Tibial artery (tissue), 4 donors: ENCODE results near the gene SRRM3.

Source experiments
- DNase-seq, 2 donors: peaks; one replicate each; pipeline ENCODE4 v3.0.0-alpha.2; 2019
- H3K27ac ChIP-seq, 2 donors: fragments of 200-600 bp; sonication (generic) in 1 of 2; 1 replicate in 1 of 2; 2 replicates in 1 of 2; pipeline ENCODE4 v1.5.1; 2018 to 2019; ENCODE audit warnings: mild to moderate bottlenecking in 1 of 2
- H3K27me3 ChIP-seq, 2 donors: fragments of 200-600 bp; sonication (generic) in 1 of 2; one replicate each; pipeline versions ENCODE4 v1.5.1 to v1.6.0; 2016 to 2019
- H3K36me3 ChIP-seq, 3 donors: fragments of 200-600 bp; sonication (generic) in 2 of 3; one replicate each; pipeline ENCODE4 v1.5.1; 2016 to 2019; ENCODE audit warnings: mild to moderate bottlenecking in 2 of 3
- H3K4me1 ChIP-seq, 4 donors: fragments of 200-600 bp; sonication (generic) in 2 of 4; 1 replicate in 3 of 4; 2 replicates in 1 of 4; pipeline ENCODE4 v1.5.1; 2016 to 2019
- H3K4me3 ChIP-seq, 2 donors: fragments of 200-600 bp; sonication (generic) in 1 of 2; 1 replicate in 1 of 2; 2 replicates in 1 of 2; pipeline ENCODE4 v1.5.1; 2018 to 2019; ENCODE audit warnings: mild to moderate bottlenecking in 2 of 2
- H3K9me3 ChIP-seq, 3 donors: fragments of 200-600 bp; sonication (generic) in 1 of 3; one replicate each; pipeline ENCODE4 v1.5.1; 2016 to 2019
- CTCF ChIP-seq, 2 experiments: fragments of 200-600 bp in 1 of 2; fragments of 450-650 bp in 1 of 2; IDR thresholded peaks; one replicate each; pipeline ENCODE4 v1.5.1; 2017 to 2019; ENCODE audit warnings: antibody characterized with exemption in 2 of 2, mild to moderate bottlenecking in 1 of 2, moderate library complexity in 1 of 2
- intact Hi-C: fragments of 100-400 bp; cut with DNase I; formaldehyde crosslinking; loops from one replicate; pipeline ENCODE4 v1.15.0; 2023; ENCODE audit warnings: low total_unique reads

SRRM3 gene

GRCh38 chr7:76294344-76295024 is 92.8 kb downstream of the SRRM3 start:
- peak in 1 of 2 experiments; percentile 6 for TF ChIP-seq CTCF (IDR thresholded peaks at IDR 0.05)
- H3K27ac ChIP-seq: peak overlapping the region; percentile 95 to 100
- H3K9me3 ChIP-seq: no peaks in the 10 kb centered on the region
- no peaks in the 10 kb centered on the region for H3K27me3 ChIP-seq
- intact Hi-C loops: loop anchor here (1.0 kb wide), 1 partner anchor 24 kb away; no protein-coding TSS in a partner anchor
- peak overlapping the region; percentile 39 to 45 for H3K4me3 ChIP-seq
- peak; percentile 98 to 99 for DNase-seq
- no peaks in the 10 kb centered on the region for H3K36me3 ChIP-seq
- peaks cover 27 to 77% (median 58%) of the 10 kb centered on the region in 4 donors for H3K4me1 ChIP-seq

- Histone ChIP-seq H3K4me1 (peaks cover 16 to 84% (median 61%) of the 10 kb centered on the region in 4 donors), H3K36me3 (no peaks in the 10 kb centered on the region), H3K27me3 (no peaks in the 10 kb centered on the region), H3K9me3 (no peaks in the 10 kb centered on the region), H3K4me3 (peak overlapping the region in 1 of 2 donors; percentile 13), H3K27ac (peak overlapping the region; percentile 95 to 100)
- TF ChIP-seq CTCF (IDR thresholded peaks at IDR 0.05): peak in 1 of 2 experiments; percentile 17
- peak; percentile 78 to 90 for DNase-seq
- intact Hi-C loops: no loop called here
Measured at GRCh38 chr7:76296743-76297740, 95.3 kb downstream of the SRRM3 start.

- no peak for DNase-seq
- no peak overlapping the region for H3K4me3 ChIP-seq
- peaks cover 0 to 69% (median 51%) of the 10 kb centered on the region in 4 donors for H3K4me1 ChIP-seq
- H3K27ac ChIP-seq: peak overlapping the region; percentile 95 to 100
- TF ChIP-seq CTCF (IDR thresholded peaks at IDR 0.05): no peak
- peaks cover 11 to 14% (median 12%) of the 10 kb centered on the region in 3 donors for H3K36me3 ChIP-seq
- intact Hi-C loops: no loop called here
- H3K27me3 ChIP-seq: no peaks in the 10 kb centered on the region
- no peaks in the 10 kb centered on the region for H3K9me3 ChIP-seq
Measured at GRCh38 chr7:76300166-76300731, 98.6 kb downstream of the SRRM3 start.

- H3K27ac ChIP-seq: peak overlapping the region; percentile 11 to 100
- H3K4me3 ChIP-seq: no peak overlapping the region
- H3K27me3 ChIP-seq: no peaks in the 10 kb centered on the region
- TF ChIP-seq CTCF (IDR thresholded peaks at IDR 0.05): no peak
- intact Hi-C loops: no loop called here
- peaks cover 11 to 14% (median 12%) of the 10 kb centered on the region in 3 donors for H3K36me3 ChIP-seq
- DNase-seq: no peak
- no peaks in the 10 kb centered on the region for H3K9me3 ChIP-seq
- peaks cover 0 to 69% (median 47%) of the 10 kb centered on the region in 4 donors for H3K4me1 ChIP-seq
Measured at GRCh38 chr7:76301000-76301399, 99.3 kb downstream of the SRRM3 start.
